NCI-H2029 (cell line): ENCODE measurements around the gene EIF4E1B.
A peak's percentile ranks its signal among the peaks of the same experiment; 100 is the strongest.

Source experiments
- DNase-seq: peaks from one replicate; lab custom pipeline; 2025; lab: John Stamatoyannopoulos, UW

Gene EIF4E1B

DNA sequence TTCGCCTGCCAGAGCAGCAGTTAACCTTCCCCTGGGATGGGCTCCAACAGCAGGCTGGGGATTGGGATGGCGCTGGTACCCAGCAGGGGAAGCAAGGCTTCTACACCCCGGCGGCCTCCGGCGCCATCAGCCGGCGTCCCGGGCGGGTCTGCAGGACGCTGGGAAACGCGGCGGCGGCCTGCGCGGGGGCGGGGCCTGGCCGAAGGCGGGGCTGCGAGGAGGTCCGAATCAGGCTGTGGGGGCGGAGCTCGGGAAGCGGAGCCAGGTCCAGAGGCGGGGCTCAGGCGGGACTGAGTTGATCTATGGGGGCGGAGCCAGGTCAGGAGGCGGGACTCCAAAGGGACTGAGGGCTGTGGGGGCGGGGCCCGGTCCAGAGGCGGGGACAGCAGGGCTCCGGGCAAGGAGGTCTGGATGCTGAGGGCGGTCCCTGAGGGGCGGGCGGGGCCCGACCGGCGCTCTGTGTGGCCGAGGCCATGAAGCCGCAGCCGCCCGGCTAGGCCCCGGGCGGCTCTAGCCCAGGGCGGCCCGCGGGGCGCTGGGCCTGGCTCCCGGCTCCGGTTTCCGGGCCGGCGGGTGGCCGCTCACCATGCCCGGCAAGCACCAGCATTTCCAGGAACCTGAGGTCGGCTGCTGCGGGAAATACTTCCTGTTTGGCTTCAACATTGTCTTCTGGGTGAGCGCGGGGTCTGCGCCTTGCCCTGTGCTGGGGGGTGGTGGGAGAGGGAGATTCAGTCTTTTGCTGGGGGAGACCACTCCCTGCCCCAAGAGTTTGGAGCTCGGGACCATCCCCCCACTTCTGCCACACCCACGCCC lies 16.8 kb downstream of the EIF4E1B start, which contains the start of gene TSPAN17:
Gene TSPAN17, plus strand, starts transcription at position 455 of the 813 bp plus-strand sequence. Its CDS starts 132 bp downstream, at position 587.
- peak; percentile 99 for DNase-seq

DNA sequence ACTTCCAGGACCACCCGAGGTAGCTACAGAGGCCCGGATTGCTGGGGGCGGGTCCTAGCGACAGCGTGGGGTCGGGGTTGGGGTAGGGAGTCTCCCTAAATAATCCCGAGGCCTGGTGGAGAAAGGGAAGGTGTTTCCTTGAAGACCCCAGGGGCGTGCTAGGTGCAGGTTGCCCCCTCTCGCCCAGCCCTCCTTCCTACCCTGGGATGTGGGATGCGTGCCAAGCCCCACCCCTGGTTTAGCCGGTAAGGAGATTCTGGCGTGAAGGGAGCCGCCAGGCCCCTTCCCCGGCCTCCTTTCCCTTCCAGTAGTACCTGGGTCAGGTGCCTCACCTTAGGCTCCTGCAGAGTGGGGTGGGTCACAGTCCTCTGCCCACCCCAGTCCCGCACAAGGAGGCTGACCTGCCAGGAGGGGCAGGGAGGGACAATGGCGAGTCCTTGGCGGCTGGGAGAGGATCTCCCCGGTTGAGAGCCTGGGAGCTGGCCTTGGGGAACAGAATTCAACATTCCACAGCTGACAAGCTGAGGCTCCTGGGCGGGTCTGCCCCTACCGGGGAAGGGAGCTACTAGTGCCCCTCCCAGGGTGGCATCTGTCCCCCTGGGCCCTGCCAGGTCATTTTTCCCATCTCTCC lies 17.5 kb downstream of the EIF4E1B start:
- DNase-seq: peak; percentile 40

DNA sequence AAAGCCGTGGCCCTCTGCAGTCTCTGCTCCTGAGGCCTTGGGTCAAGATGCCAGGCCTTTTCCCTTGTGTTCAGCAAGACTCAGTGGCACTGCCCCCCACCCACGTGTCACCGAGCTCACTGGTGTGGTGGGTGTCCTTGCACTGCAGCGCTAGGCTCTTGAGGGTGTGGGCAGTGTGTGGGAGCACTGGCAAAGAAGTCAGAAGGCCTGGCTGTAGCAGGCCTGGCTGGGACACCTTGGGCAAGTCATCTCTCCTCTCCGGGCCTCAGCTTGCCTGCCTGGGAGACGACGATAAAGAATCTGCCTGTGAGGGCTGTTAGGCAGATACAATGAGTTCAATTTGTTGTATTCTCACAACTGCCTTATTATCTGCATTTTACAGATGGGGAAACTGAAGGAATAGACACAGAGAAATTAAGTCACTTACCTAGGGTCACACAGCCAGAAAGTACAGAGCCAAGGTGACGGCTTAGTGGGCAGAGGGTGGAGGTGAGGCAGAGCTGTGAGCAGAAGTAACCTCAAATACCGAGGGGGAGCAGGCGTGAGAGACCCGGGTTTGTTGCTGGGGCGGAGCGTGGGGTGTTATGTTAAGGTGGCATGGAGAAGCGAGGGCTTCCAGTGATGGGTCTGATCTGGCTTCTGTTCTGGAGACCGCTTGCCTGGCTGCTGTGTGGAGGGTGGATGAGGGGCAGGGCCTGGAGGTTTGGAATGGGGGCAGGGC lies 18.2 kb downstream of the EIF4E1B start:
- no peak for DNase-seq

DNA sequence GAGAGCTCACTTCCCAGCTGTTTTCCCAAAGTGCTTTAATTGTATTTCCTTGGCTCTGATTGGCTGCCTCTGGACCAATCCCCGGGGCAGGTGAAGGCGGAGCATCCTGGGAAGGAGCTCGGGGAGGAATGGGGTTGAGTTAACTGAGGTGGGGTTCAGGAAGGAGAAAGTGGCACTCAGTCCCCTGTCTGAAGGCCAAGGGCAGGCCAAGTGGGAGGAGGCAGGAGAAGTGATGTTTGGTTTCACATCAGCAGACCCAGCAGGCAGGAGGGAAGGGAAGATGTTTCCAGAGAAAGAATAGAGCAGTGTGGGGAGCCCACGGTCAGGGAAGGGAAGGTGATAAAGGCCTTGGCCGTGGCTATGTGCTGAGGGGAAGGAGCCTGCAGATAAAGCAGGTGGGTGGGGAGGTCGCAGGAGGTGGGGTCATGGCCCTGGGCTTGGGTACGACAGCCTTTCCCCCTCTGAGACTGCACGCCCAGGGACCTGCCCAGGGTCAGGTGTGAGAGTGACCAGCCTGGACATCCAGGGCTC lies 19.9 kb downstream of the EIF4E1B start:
- no peak for DNase-seq

DNA sequence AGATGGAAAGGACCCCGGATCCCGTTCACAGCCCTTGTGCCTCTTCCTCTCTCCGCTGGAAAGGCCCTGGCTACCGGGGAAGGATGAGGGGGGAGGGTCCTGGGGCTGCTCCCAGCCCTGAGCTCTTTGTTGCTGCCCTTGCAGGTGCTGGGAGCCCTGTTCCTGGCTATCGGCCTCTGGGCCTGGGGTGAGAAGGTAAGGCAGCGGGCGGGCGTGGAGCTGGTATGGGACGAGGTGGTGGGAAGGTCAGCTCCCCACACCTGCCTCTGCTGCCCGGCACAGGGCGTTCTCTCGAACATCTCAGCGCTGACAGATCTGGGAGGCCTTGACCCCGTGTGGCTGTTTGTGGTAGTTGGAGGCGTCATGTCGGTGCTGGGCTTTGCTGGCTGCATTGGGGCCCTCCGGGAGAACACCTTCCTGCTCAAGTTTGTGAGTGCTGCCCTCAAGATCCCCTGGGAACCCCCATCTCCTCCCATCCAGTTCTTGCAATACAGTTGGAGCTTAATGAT lies 21.1 kb downstream of the EIF4E1B start:
- no peak for DNase-seq

DNA sequence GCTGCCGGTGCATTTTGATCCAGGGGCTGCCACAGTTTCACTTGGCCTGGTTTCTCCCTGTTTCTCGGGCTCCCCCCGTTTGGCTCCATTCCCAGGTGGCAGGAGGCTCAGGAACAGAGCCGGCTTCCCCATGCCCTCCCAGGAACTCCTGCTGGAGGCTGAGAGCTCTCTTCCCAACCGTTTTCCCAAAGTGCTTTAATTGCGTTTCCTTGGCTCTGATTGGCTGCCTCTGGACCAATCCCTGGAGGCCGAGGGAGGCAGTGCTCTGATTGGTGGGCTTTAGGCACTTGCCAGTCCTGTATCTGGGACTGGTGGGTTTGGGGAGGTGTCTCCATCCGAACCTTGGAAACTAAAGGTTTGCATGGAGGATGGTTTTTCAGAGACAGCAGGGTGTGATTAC lies 21.7 kb downstream of the EIF4E1B start:
- no peak for DNase-seq

DNA sequence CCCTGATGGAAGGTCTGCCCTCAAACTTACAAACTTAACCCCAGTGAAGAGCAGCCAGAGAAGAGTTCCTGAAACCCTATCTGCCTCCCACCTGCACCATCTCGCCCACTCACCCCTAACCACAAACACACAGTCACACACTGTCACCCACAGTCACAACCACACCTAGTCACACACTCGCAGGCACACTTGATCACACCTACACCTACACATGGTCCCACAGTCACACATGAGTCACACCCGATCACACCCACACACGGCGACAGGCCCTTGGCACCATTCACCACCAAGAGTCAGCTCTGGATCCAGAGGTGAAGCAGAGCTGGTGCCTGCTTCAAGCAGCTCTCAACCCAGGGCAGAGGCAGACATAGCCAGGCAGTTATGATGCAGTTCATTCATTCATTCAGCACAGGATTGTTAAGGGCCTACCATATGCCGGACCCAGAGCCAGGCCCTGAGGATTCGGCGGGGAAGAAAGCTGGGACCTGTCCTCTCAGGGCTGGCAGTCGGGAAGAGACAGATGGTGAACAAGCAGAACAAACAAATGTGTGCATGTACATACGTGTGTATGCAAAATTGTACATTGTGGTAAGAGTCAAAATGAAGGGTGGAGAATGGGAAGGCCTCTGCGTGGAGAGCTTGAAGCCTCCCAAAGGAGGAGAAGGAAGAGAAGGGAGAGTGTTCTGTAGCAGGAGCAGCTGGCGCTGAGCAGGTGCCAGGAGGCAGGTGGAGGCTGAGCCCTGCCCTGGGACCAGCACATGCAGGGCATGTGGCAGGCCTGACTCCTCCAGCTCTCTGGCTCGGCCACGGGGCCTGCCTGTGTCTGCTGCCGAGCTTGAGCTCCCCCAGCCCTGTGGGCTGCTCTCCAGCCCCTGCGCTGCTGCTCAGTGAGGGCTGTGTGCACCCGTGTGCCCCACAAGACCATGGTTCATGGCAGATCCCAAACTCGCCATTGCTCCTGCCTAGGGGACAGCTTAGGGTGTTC lies 23.2 kb downstream of the EIF4E1B start:
- DNase-seq: no peak

DNA sequence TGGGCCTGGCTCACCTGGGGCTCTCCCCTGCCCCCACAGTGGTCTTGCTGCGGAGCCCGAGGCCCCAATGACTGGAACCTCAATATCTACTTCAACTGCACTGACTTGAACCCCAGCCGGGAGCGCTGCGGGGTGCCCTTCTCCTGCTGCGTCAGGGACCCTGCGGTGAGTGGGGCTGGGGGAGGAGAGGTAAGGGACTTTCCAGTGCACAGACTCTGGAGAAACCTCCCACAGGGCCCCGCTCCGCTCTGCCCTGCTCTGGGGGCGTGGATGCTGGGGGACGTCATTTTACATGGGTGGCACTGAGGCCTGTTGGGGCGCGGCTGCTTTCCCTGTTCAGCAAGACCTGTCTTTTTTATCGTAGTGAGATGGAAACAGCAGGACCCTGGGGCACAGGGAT lies 24.4 kb downstream of the EIF4E1B start:
- DNase-seq: no peak

DNA sequence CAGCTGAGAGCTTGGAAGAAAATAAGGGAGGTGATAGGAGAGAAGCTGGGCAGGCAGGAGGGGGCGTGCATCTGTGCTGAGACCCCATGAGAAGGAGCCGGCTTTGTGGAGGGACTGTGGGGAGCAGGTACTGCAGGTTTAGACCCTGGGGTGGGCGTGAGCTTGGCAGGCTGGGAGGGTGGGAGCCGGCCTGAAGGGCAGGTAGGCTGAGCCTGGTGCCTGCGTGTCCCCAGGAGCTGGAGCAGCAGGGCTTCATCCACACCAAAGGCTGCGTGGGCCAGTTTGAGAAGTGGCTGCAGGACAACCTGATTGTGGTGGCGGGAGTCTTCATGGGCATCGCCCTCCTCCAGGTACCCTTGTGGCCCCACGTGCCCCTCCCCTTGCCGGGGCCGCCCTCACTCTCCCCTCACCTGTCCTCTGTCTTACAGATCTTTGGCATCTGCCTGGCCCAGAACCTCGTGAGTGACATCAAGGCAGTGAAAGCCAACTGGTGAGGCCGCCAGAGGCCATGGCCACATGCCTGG lies 26.1 kb downstream of the EIF4E1B start:
- DNase-seq: no peak

DNA sequence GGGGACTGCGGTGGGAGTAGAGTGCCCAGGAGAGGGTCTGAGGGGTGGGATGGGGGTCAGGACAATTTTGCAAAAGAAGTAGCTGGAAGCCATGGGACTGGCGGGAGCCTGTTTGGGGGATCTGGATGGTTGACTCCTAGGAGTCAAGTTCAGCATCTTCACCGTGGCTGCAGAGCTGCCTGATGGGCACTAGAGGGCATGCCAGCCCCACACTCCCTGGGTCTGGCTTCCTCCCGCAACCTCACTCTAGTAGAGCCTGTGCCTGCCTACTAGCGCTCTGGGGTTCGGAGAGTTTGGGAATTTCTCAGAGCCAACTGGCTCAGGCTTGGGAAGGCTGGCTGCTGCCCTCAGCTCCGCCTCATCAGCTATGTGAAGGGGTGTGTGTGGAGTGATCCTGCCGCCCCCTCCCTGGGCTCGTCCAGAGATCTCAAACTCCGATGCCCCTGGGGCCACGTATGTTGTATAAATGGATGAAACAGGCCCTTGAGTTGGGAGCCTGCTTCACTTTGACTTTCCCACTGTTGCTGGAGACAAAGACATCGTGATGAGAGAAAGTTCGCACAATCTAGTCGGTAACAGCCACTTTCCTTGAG lies 27.6 kb downstream of the EIF4E1B start:
- peak; percentile 51 for DNase-seq

DNA sequence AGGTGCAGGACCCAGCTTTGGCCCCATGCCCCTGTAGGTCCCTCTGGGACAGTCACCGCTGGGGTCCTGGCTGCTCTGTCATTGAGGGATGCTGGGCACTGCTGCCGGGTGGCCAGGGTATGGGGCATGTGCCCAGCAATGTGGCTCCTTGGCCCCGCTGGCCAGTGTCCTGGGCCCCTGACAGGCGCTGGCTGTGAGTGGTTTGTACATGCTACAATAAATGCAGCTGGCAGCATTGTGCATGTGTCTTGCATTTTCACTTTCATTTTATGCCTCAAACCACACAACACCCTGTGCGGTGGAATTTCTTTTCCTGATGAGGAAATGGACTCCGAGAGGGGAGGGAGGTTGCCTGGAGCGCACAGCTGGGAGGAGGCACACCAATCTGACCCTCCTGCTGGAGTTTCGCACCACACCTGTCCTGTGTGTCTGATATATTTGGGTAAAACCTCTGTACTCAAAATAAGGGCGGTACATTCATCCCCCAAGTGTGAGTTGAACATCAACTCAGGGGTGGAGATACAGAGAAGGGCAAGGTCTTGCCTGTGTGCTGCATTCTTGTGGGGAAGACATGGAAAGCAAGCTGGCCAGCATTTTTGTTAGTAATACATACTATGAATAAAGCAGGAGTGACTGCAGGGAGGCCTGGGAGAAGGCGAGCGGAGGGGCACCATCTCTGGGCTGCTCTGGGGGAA lies 28.5 kb downstream of the EIF4E1B start:
- peak; percentile 40 for DNase-seq

DNA sequence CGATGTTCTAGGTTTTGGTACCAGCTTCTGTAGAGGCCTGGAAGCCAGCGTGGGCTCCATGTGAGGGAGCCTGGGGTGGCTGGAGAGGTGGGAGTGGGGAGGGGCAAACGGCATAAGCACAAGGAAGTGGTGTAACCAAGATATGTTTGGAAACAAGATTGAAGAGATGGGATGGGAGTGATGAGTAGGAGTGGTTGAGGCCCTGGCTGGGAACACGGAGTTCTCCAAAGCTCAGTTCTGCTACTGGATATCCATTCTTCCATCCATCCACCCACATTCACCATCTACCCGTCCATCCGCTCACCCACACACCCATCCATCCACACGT lies 29.0 kb downstream of the EIF4E1B start:
- no peak for DNase-seq

DNA sequence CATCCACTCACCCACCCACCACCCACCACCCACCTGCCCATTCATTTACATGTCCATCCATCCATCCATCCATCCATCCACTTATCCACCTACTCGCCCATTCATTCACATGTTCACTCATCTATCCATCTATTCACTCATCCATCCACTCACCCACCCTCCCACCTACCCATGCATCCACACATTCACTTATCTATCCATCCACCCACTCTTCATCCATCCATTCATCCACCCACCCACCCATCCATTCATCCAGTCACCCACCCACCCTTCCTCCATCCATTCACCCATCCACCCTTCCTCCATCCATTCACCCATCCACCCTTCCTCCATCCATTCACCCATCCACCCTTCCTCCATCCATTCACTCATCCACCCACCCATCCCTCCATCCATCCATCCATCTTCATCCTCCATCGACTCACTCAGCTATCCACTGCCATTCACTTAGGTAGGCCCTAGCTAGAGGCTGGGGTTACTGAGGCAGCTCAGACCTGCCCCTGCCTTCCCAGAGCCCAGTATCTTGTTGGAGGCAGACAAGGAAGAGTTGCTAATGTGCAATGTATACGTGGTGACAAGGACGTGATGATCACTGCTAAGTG lies 29.5 kb downstream of the EIF4E1B start:
- DNase-seq: no peak

DNA sequence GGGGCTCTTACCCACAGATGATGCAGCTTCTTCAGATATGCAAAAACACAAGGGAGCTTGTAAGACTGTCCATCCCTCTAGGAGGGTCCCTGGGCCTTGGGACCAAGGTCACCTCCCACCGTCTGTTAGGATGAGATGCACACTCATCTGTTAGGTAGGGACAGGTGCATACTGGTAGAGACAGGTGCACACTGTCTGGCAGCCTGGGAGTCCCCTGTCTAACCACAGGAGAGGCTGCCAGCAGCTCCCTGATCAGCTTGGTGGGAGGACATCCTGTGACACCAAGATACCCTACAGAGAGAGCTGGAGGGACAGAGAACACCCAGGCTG lies 30.0 kb downstream of the EIF4E1B start:
- DNase-seq: peak; percentile 53

DNA sequence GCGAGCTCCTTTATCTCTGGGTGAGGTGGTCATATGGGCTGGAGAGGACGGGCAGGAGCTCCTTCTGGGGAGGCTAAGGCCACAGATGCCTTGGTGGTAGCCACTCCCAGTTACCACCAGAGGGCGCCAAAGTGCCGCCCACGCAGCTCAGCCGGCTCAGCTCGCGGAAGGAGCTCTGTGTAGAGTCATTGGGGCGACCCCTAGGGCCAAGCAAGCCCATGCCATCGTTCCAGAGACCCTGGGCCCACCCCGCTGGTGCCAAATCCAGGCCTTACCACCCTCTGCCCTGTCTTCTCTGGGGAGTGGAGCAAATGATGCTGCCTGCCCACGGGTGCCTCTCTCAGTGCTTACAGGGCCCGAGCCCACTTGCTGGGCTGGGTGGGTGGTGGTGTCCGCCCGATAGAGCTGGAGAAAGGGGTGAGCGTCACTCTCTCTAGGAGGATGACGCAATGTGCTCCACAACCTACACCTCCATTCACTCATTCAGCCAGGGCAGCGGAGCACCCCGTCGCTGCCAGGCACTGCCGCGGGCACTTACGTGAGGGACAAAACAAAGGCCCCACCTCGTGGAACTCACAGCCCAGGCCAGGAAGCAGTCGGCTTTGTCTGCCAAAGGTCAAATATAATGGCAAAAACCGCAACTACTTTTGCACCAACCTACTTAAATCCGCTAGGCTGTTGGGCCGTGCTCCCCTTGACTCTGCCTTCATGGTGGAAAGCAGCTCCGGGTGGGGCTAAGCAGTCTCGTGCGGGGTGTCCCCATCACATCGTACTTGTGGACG lies 30.6 kb downstream of the EIF4E1B start:
- DNase-seq: peak; percentile 53

DNA sequence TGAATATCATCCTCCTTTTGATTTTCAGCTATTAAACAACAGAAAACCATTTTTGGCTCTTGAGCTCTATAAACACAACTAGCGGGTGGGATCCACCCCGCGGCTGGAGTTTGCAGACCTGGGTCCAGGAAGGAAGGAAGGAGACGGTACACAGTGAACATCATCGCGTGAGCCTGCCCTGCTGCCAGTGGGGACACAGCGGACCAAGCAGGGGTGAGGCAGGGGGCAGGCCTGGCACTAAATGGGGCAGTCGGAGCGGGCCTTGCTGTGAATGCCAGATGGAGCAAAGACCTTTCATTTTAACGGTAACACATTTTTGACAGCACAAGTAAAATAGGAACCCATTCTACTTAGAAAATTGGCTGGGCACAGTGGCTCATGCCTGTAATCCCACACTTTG lies 31.2 kb downstream of the EIF4E1B start:
- DNase-seq: no peak

DNA sequence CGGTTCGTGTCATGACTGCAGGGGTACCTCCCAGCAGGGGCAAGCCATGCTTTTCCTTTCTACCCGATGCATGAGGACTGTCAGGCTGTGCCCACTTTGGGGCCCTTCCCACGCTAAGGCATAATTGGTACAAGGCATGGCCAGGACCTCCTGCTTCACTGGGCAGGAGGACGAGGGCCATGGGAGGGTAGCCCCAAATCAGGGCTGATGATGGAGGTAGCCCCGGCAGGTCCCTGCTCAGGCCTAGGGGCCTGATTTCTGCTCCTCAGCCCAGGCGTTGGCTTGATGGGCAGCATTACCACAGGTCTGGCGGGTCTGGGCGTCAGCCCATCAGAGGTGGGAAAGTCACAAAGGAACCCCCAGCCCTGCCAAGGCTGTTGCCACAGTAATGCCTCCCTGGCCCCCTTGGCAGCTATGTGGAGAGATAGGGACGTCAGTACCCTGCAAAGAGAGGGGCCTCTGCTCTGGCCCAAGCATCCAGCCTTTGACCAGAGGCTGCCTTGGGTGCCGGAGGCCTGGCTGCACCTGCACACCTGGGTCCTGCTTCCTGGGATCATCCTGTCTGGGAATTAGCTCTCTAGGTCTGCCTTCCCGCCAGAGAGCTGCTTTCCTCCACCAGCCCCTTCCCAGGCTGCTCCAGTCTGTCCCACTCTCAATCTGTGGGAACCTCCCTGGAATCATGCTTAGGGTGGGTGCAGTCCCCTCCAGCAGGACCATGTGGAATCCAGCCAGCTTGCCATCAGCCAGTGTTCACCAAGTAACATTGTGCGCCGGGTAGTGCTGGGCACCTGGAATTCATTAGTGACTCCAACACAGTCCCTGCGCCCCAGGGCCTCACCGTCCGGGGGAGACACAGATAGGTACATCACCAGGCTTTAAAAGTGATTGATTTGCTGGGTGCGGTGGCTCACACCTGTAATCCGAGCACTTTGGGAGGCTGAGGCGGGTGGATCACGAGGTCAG lies 32.2 kb downstream of the EIF4E1B start:
- no peak for DNase-seq

DNA sequence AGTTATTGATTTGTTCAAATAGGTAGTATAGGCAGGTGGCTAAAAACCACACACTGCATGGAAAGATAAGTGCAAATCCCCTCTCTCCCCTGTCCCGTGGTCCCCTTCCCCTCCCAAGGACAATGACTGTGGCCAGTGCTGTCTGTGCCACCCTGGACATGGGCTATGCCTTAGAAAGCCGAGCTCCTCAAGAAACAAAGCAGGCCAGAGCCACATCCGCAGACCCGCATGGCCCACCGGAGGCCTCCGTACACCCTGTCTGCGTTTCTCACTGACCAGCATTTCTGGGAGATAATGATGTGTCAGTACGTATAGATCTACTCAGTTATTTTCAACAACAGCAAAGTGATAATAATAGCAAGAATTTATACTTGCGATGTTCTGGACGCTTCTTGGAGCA lies 33.1 kb downstream of the EIF4E1B start:
- no peak for DNase-seq
